ENCODE measurements around the gene FAM177A1.
"Not testable (repeated sequence)": the region's sequence is repeated elsewhere in the genome, so short reads cannot be mapped to it uniquely, and the experiment has no call there.

FAM177A1 gene

GRCh38 chr14:35046048-35046750 is at the start of gene FAM177A1:
Gene FAM177A1, plus strand, starts transcription at chr14:35046272. Its CDS starts 192 bp downstream, at chr14:35046464.
- DNase-seq (ENCODE audit: low read depth), result peak; percentile 96

GRCh38 chr14:34997762-34998161 is 48.3 kb upstream of the FAM177A1 start:
- no peak for DNase-seq (ENCODE audit: low read depth)

- DNase-seq (ENCODE audit: low read depth), result no peak
Observed at GRCh38 chr14:34999500-34999899, 46.6 kb upstream of the FAM177A1 start.

- no peak for DNase-seq (ENCODE audit: low read depth)
Observed at GRCh38 chr14:35001621-35002020, 44.5 kb upstream of the FAM177A1 start.

- no peak for DNase-seq (ENCODE audit: low read depth)
Observed at GRCh38 chr14:35004839-35005238, 41.2 kb upstream of the FAM177A1 start.

- no peak for DNase-seq (ENCODE audit: low read depth)
Observed at GRCh38 chr14:35016568-35016967, 29.5 kb upstream of the FAM177A1 start.

GRCh38 chr14:35020713-35021112 is 25.4 kb upstream of the FAM177A1 start:
- DNase-seq (ENCODE audit: low read depth), result no peak

- no peak for DNase-seq (ENCODE audit: low read depth)
Observed at GRCh38 chr14:35028435-35028834, 17.6 kb upstream of the FAM177A1 start.

- no peak for DNase-seq (ENCODE audit: low read depth)
Observed at GRCh38 chr14:35032562-35032961, 13.5 kb upstream of the FAM177A1 start.

- no peak for DNase-seq (ENCODE audit: low read depth)
Observed at GRCh38 chr14:35034440-35034833, 11.6 kb upstream of the FAM177A1 start.

GRCh38 chr14:35034944-35035554 is 11.0 kb upstream of the FAM177A1 start:
- DNase-seq (ENCODE audit: low read depth), result not testable (repeated sequence)

- DNase-seq (ENCODE audit: low read depth), result not testable (repeated sequence)
Observed at GRCh38 chr14:35038312-35038711, 7.8 kb upstream of the FAM177A1 start.

- DNase-seq (ENCODE audit: low read depth), result no peak
Observed at GRCh38 chr14:35042632-35043031, 3.4 kb upstream of the FAM177A1 start.

- DNase-seq (ENCODE audit: low read depth), result no peak
Observed at GRCh38 chr14:35043046-35043445, 3.0 kb upstream of the FAM177A1 start.

- DNase-seq (ENCODE audit: low read depth), result no peak
Observed at GRCh38 chr14:35044939-35045797, 904 bp upstream of the FAM177A1 start.

- no peak for DNase-seq (ENCODE audit: low read depth)
Observed at GRCh38 chr14:35045798-35046047, 349 bp upstream of the FAM177A1 start.

GRCh38 chr14:35046751-35047536 is 872 bp downstream of the FAM177A1 start:
- peak; percentile 18 for DNase-seq (ENCODE audit: low read depth)

GRCh38 chr14:35047976-35048513 is 2.0 kb downstream of the FAM177A1 start:
- no peak for DNase-seq (ENCODE audit: low read depth)

- DNase-seq (ENCODE audit: low read depth), result no peak
Observed at GRCh38 chr14:35050652-35051051, 4.6 kb downstream of the FAM177A1 start.

- no peak for DNase-seq (ENCODE audit: low read depth)
Observed at GRCh38 chr14:35051796-35052195, 5.7 kb downstream of the FAM177A1 start.

- no peak for DNase-seq (ENCODE audit: low read depth)
Observed at GRCh38 chr14:35052637-35053036, 6.6 kb downstream of the FAM177A1 start.

Data from stimulated activated CD8-positive, alpha-beta memory T cell treated with anti-CD3 and anti-CD28 coated beads, Interleukin-15, amount 100 ng/mL, for 24 hours (primary cell).